ES-I3 (cell line): ENCODE results near the gene ZNF618.

Experiments
- H3K36me3 ChIP-seq: 2 replicates; pipeline ENCODE4 v1.6.1; 2013; ENCODE audit warnings: mild to moderate bottlenecking, low read length, control low read depth, moderate library complexity; ENCODE audit not compliant: insufficient read depth
- H3K4me1 ChIP-seq: 2 replicates; pipeline ENCODE4 v1.6.1; 2013; ENCODE audit warnings: mild to moderate bottlenecking, control low read depth, low read length; ENCODE audit not compliant: insufficient read depth
- H3K9ac ChIP-seq: 2 replicates; pipeline ENCODE4 v1.6.1; 2013; ENCODE audit warnings: low read depth, mild to moderate bottlenecking, low read length, moderate library complexity
- H3K9me3 ChIP-seq: 2 replicates; pipeline ENCODE4 v1.6.1; 2013; ENCODE audit warnings: mild to moderate bottlenecking, low read length, moderate library complexity; ENCODE audit not compliant: control insufficient read depth, insufficient read depth

Gene ZNF618

GRCh38 chr9:113943112-113944009, 67.3 kb downstream of the ZNF618 start:
- peaks cover 4% of the 10 kb centered on the region; the same call in 1 of the 2 replicates for H3K4me1 ChIP-seq
- H3K36me3 ChIP-seq, result no peaks in the 10 kb centered on the region
- no peaks in the 10 kb centered on the region for H3K9me3 ChIP-seq
- no peak overlapping the region for H3K9ac ChIP-seq

DNA sequence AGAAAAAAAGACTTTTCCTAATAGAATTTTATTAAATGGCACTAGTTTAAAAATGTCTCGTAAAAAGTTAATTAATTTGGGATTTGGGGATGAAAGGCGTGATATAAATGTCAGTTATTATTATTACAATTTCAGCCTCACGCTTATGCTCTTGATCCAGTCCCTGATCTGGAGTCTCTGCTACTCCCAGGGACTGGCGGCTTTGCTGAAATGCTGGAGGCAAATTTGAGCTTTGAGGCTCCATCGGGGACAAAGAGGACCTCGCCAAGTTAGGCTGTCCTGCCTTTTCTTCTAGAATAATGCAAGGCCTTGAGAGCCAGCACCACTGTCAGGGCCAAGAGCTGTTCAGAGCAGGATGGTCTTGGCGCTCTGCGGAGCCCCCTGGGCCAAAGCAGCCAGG, 69.7 kb downstream of the ZNF618 start:
- Histone ChIP-seq H3K4me1 (peaks cover 4% of the 10 kb centered on the region; the same call in 1 of the 2 replicates), H3K36me3 (no peaks in the 10 kb centered on the region), H3K9me3 (no peaks in the 10 kb centered on the region), H3K9ac (no peak overlapping the region)

DNA sequence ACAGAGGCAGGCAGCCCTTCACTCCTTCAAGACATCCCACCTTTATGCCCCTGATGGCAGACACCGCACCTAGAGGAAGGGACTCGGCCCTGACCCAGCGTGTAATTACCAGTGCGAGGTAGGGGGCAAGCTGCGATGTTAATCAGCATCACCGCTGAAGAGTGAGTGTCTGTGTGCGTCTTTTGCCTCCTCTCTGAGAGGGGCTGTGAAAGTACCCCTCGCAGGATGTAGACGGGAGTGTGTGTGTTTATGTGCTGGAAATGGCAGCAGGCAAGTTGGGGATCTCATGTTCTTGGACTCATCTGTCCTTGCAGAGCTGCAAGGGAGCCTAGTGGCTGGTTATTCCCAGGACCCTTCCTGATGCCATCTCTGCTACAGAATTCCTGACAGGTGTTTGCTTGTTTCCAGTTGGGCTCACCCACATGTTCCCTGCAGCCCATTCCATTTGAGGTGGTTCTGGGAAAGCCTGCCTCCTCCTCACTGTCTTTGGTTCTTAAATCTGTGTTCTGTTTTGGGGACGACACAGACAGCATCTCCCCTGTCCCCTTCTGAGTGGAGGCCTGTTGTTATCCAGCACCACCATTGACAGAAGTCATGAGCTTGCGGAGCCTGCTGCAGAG, 70.5 kb downstream of the ZNF618 start:
- Histone ChIP-seq H3K4me1 (no peaks in the 10 kb centered on the region), H3K9me3 (no peaks in the 10 kb centered on the region), H3K36me3 (no peaks in the 10 kb centered on the region), H3K9ac (no peak overlapping the region)

DNA sequence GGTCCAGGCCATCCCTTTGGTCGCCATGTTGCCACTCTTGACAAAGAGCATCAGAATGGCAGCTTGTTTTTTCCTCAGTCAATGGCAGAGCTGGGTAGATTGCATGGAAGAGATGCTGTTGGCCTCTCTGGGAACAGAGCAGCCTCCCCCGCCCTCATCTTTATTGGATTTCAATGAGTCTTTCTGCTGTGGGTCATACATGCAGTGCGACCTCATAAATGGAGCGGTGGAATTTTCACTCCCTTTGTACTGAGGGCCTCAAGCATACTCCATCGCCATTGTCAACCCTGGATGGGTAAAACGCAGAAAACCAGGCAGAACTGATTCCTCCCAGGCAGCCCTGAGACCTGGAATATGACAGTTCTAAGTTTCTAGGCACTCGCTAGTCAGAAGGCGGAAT, 71.8 kb downstream of the ZNF618 start:
- H3K9me3 ChIP-seq, result no peaks in the 10 kb centered on the region
- no peaks in the 10 kb centered on the region for H3K4me1 ChIP-seq
- H3K36me3 ChIP-seq, result no peaks in the 10 kb centered on the region
- H3K9ac ChIP-seq, result no peak overlapping the region

DNA sequence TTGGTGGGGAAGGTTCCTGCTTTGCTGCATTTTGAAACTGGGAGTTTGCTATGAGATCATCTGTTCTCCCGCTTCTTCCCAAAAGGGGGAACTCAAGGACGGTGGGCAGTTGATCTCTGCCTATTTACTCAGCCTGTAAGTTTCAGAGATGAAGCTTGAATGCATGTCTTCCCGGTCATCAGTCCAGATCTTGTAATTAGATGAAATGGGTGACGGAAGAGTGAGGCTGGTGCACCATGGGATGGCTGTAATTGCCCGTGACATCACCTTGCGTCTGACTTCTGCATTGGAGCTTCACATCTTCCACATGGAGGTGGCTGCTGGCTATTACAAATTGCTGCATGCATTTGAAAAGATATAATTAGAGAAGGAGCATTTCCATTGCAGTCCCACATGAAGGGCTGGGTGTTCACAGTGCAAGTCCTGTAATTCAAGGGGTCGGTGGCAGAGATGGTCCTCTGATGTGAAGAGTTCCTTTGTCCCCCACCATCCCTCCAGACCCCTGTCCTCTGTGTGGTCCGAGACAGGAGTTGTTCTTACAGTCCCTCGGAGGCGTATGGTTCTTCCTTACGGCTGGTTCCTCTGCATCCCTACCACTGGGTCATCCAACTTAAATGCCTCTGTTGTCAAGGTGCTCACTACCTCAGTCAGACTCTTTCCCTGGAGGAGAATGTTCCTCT, 72.9 kb downstream of the ZNF618 start:
- H3K9me3 ChIP-seq, result no peaks in the 10 kb centered on the region
- H3K9ac ChIP-seq, result no peak overlapping the region
- no peaks in the 10 kb centered on the region for H3K4me1 ChIP-seq
- H3K36me3 ChIP-seq, result no peaks in the 10 kb centered on the region

DNA sequence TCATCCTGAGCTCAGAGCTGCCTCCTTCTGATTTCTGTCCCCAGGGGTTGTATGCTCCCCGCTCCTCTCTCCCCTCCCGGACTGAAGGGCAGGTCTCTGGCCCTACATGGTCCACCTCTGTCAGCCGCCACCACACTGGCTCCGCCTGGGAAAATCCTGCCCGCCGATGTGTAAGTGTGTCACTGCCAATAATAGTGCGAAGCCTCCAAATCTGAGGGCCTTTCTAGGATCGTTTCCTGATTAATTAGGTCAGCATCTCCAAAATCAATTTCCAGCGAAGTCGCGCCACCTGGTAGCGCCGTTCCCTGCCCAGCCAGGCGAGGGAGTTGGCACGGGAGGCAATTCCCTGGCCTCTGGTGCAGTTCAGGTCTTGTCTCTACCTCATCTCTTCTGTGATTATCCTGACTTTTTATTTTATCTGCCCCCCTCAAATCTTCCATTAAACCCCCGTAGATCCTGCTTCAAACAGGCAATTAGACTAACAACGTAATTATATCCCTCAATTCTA, 73.5 kb downstream of the ZNF618 start:
- Histone ChIP-seq H3K36me3 (no peaks in the 10 kb centered on the region), H3K4me1 (no peaks in the 10 kb centered on the region), H3K9me3 (no peaks in the 10 kb centered on the region), H3K9ac (no peak overlapping the region)

- no peaks in the 10 kb centered on the region for H3K4me1 ChIP-seq
- H3K9ac ChIP-seq, result no peak overlapping the region
Measured at GRCh38 chr9:113950195-113951031, 74.3 kb downstream of the ZNF618 start.

DNA sequence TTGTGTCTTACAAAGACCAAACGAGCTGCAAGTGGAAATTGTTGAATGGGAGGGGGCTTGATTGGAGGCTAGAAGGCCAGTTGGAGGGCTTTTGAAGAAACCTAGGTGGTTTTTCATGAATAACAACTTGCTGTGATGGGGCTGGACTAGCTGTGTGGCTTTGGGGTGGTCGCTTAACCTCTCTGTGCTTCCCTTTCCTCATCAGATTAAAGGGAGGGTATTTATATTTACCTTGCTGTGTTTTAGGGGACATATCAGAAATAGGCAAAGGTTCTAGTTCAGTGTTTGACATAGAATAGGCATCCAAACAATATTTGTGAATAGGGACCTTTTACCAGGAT, 74.9 kb downstream of the ZNF618 start:
- H3K36me3 ChIP-seq, result no peaks in the 10 kb centered on the region
- H3K9me3 ChIP-seq, result no peaks in the 10 kb centered on the region
- H3K4me1 ChIP-seq, result no peaks in the 10 kb centered on the region
- H3K9ac ChIP-seq, result no peak overlapping the region

More at GRCh38 chr9:113950195-113951031, 74.3 kb downstream of the ZNF618 start:
- no peaks in the 10 kb centered on the region for H3K36me3 ChIP-seq
- H3K9me3 ChIP-seq, result no peaks in the 10 kb centered on the region

DNA sequence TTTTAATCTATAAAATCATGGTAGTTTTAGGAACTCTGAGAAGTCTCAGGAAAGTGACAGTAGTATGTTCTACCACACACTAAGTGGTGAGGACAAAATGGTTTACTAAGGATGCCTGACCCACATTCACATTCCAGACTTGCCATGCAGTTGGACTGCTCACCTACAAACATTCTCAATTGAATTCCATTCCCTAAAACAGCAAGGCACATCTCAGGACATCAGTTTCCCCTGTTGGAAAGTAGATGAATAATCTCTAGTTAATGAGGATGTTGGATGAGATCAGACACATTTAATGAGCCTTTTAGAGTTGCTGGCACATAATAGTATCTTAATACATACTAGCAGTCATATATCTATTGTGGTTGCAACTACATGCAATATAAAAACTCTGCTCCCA, 76.6 kb downstream of the ZNF618 start:
- peaks cover 4% of the 10 kb centered on the region; the same call in 1 of the 2 replicates for H3K4me1 ChIP-seq
- H3K36me3 ChIP-seq, result no peaks in the 10 kb centered on the region

GRCh38 chr9:113953531-113953930, 77.4 kb downstream of the ZNF618 start:
- Histone ChIP-seq H3K4me1 (peaks cover 10% of the 10 kb centered on the region), H3K9me3 (no peaks in the 10 kb centered on the region), H3K9ac (no peak overlapping the region), H3K36me3 (no peaks in the 10 kb centered on the region)

More for the DNA sequence above, 76.6 kb downstream of the ZNF618 start:
- H3K9ac ChIP-seq, result no peak overlapping the region
- no peaks in the 10 kb centered on the region for H3K9me3 ChIP-seq

- Histone ChIP-seq H3K9me3 (no peaks in the 10 kb centered on the region), H3K4me1 (peaks cover 10% of the 10 kb centered on the region), H3K36me3 (no peaks in the 10 kb centered on the region), H3K9ac (no peak overlapping the region)
Measured at GRCh38 chr9:113954591-113954990, 78.5 kb downstream of the ZNF618 start.

- H3K4me1 ChIP-seq, result peaks cover 10% of the 10 kb centered on the region
- H3K9me3 ChIP-seq, result no peaks in the 10 kb centered on the region
- no peaks in the 10 kb centered on the region for H3K36me3 ChIP-seq
- H3K9ac ChIP-seq, result no peak overlapping the region
Measured at GRCh38 chr9:113955076-113955752, 79.1 kb downstream of the ZNF618 start.

DNA sequence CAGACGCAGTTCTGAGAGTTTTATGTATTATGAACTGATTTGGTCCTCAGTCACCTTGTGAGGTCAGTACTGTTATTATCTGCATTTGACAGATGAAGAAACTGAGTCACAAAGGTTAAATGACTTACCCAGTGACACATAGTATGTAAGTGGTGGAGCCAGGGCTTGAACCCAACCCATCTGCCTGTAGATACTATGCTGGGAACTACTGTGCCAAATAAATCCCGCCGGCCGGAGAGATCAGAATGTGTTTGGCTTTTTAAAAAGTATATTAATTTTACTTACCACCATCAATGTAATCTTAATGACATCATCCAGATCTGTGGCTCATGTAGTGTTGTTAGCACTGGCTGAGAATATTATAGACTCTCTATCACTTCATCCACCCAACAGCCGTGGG, 80.8 kb downstream of the ZNF618 start:
- Histone ChIP-seq H3K9ac (no peak overlapping the region), H3K36me3 (no peaks in the 10 kb centered on the region; the same call in 1 of the 2 replicates), H3K4me1 (peaks cover 10% of the 10 kb centered on the region), H3K9me3 (no peaks in the 10 kb centered on the region)
